ENCODE data around the gene DPP4.

DPP4 gene

GRCh38 chr2:161995553-161996016, 78.4 kb downstream of the DPP4 start:
- Histone ChIP-seq H3K27ac (ENCODE audit: extremely low read depth, low read depth, low read length) (no peak overlapping the region), H3K4me1 (ENCODE audit: control insufficient read depth, insufficient read depth, low read length) (no peaks in the 10 kb centered on the region), H3K4me3 (ENCODE audit: low read depth, low read length) (no peak overlapping the region), H3K9me3 (ENCODE audit: control insufficient read depth, insufficient read depth, low read depth, low read length) (no peaks in the 10 kb centered on the region), H3K36me3 (ENCODE audit: control insufficient read depth in 2 of 2, insufficient read depth in 1 of 2, low read length in 2 of 2) (no peaks in the 10 kb centered on the region)
- ChIA-PET CTCF (interaction anchor here (0.7 to 1.2 kb wide), 2 partner anchors 11 to 127 kb away, joined by 3 to 5 read pairs; no protein-coding TSS in a partner anchor), POLR2A (no interaction called here)
- TF ChIP-seq PRDM10 (tag by site-specific recombination; IDR thresholded peaks at IDR 0.05), result no peak
- no peak for TF ChIP-seq ZNF366 (tag by site-specific recombination; conservative IDR thresholded peaks at IDR 0.05)
- TF ChIP-seq ZNF660 (tag by site-specific recombination; IDR thresholded peaks at IDR 0.05), result no peak
- TF ChIP-seq ZNF248 (tag by site-specific recombination; IDR thresholded peaks at IDR 0.05), result no peak
- TF ChIP-seq ZNF148 (tag by site-specific recombination; IDR thresholded peaks at IDR 0.05; ENCODE audit: borderline replicate concordance), result no peak
- no peak for TF ChIP-seq ZBTB17 (tag by site-specific recombination; IDR thresholded peaks at IDR 0.05)
- TF ChIP-seq PRDM2 (tag by site-specific recombination; IDR thresholded peaks at IDR 0.05; ENCODE audit: borderline replicate concordance), result no peak
- no peak for TF ChIP-seq ZSCAN30 (tag by site-specific recombination; IDR thresholded peaks at IDR 0.05)
- no peak for TF ChIP-seq ZBTB48 (tag by site-specific recombination; IDR thresholded peaks at IDR 0.05)
- no peak for TF ChIP-seq ZNF837 (tag by site-specific recombination; IDR thresholded peaks at IDR 0.05)
- no peak for TF ChIP-seq ZNF202 (tag by site-specific recombination; IDR thresholded peaks at IDR 0.05; ENCODE audit: borderline replicate concordance)
- no peak for TF ChIP-seq ZNF350 (tag by site-specific recombination; IDR thresholded peaks at IDR 0.05)
- TF ChIP-seq ZNF138 (tag by site-specific recombination; IDR thresholded peaks at IDR 0.05; ENCODE audit: borderline replicate concordance), result no peak

Data from HEK293 (cell line).